EL (cell line): Measurements from ENCODE around the gene CNN2.

Experiments
- DNase-seq: peaks from one replicate; pipeline ENCODE4 v3.0.0-alpha.2; 2016

CNN2 gene

GRCh38 chr19:1025960-1026782, at the start of gene CNN2:
Gene CNN2 (plus strand): TSS chr19:1026608. CDS start chr19:1026662, 54 bp downstream.
- DNase-seq = peak; percentile 81

- no peak for DNase-seq
Measured at GRCh38 chr19:977058-977464, 49.3 kb upstream of the CNN2 start.

GRCh38 chr19:979318-979741, 47.1 kb upstream of the CNN2 start:
- DNase-seq = no peak

- DNase-seq = peak; percentile 34
Measured at GRCh38 chr19:980133-980998, 46.0 kb upstream of the CNN2 start.

GRCh38 chr19:982567-983170, 43.7 kb upstream of the CNN2 start:
- DNase-seq = peak; percentile 62

GRCh38 chr19:984165-984967, 42.0 kb upstream of the CNN2 start, which contains the start of gene WDR18:
Gene WDR18 (plus strand): TSS chr19:984345. CDS start chr19:984354, 9 bp downstream.
- DNase-seq = peak; percentile 89

GRCh38 chr19:986083-986482, 40.3 kb upstream of the CNN2 start:
- DNase-seq = no peak

- DNase-seq = no peak
Measured at GRCh38 chr19:988081-988480, 38.3 kb upstream of the CNN2 start.

- DNase-seq = no peak
Measured at GRCh38 chr19:988510-988909, 37.9 kb upstream of the CNN2 start.

GRCh38 chr19:989381-990081, 36.9 kb upstream of the CNN2 start:
- no peak for DNase-seq

- no peak for DNase-seq
Measured at GRCh38 chr19:990119-990571, 36.3 kb upstream of the CNN2 start.

GRCh38 chr19:990746-991145, 35.7 kb upstream of the CNN2 start:
- DNase-seq = no peak

GRCh38 chr19:991174-991931, 35.1 kb upstream of the CNN2 start:
- peak; percentile 35 for DNase-seq

GRCh38 chr19:991932-992669, 34.3 kb upstream of the CNN2 start:
- DNase-seq = no peak

- DNase-seq = no peak
Measured at GRCh38 chr19:992670-993055, 33.7 kb upstream of the CNN2 start.

- no peak for DNase-seq
Measured at GRCh38 chr19:993361-993830, 33.0 kb upstream of the CNN2 start.

- DNase-seq = no peak
Measured at GRCh38 chr19:993831-994393, 32.5 kb upstream of the CNN2 start.

GRCh38 chr19:994516-994915, 31.9 kb upstream of the CNN2 start:
- DNase-seq = no peak

- DNase-seq = no peak
Measured at GRCh38 chr19:995051-995827, 31.2 kb upstream of the CNN2 start.
